Measurements from ENCODE around the gene TRPT1.
A peak's percentile ranks its signal among the peaks of the same experiment; 100 is the strongest.

The TRPT1 gene

GRCh38 chr11:64225608-64226506 lies at the start of gene TRPT1, which contains the start of gene NUDT22:
TRPT1 (minus strand) TSS chr11:64226186; CDS start chr11:64225860, 326 bp downstream.
NUDT22 (plus strand) TSS chr11:64226274; CDS start chr11:64226653, 379 bp downstream.
- DNase-seq, result peak; percentile 88 to 89

- no peak for DNase-seq
Observed at GRCh38 chr11:64275031-64275800, 49.2 kb upstream of the TRPT1 start.

- peak; percentile 99 for DNase-seq
Observed at GRCh38 chr11:64269540-64270220, 43.7 kb upstream of the TRPT1 start.

- DNase-seq, result no peak
Observed at GRCh38 chr11:64268893-64269539, 43.0 kb upstream of the TRPT1 start.

GRCh38 chr11:64268025-64268892 lies 42.3 kb upstream of the TRPT1 start:
- DNase-seq, result no peak

- peak; percentile 14 to 49 for DNase-seq
Observed at GRCh38 chr11:64267207-64267945, 41.4 kb upstream of the TRPT1 start.

GRCh38 chr11:64266339-64266738 lies 40.4 kb upstream of the TRPT1 start:
- DNase-seq, result no peak

GRCh38 chr11:64265176-64266160 lies 39.5 kb upstream of the TRPT1 start:
- DNase-seq, result no peak

GRCh38 chr11:64264371-64264852 lies 38.4 kb upstream of the TRPT1 start:
- peak; percentile 17 to 46 for DNase-seq

GRCh38 chr11:64263947-64264317 lies 37.9 kb upstream of the TRPT1 start:
- no peak for DNase-seq

- DNase-seq, result no peak
Observed at GRCh38 chr11:64263021-64263946, 37.3 kb upstream of the TRPT1 start.

GRCh38 chr11:64262271-64263002 lies 36.5 kb upstream of the TRPT1 start:
- no peak for DNase-seq

- no peak for DNase-seq
Observed at GRCh38 chr11:64261556-64262080, 35.6 kb upstream of the TRPT1 start.

- no peak for DNase-seq
Observed at GRCh38 chr11:64260147-64260708, 34.2 kb upstream of the TRPT1 start.

- DNase-seq, result no peak
Observed at GRCh38 chr11:64259533-64260067, 33.6 kb upstream of the TRPT1 start.

GRCh38 chr11:64258946-64259532 lies 33.1 kb upstream of the TRPT1 start:
- no peak for DNase-seq

All from NCI-H2081 (cell line).